Measurements from ENCODE around the gene SRGN.

Gene SRGN

DNA sequence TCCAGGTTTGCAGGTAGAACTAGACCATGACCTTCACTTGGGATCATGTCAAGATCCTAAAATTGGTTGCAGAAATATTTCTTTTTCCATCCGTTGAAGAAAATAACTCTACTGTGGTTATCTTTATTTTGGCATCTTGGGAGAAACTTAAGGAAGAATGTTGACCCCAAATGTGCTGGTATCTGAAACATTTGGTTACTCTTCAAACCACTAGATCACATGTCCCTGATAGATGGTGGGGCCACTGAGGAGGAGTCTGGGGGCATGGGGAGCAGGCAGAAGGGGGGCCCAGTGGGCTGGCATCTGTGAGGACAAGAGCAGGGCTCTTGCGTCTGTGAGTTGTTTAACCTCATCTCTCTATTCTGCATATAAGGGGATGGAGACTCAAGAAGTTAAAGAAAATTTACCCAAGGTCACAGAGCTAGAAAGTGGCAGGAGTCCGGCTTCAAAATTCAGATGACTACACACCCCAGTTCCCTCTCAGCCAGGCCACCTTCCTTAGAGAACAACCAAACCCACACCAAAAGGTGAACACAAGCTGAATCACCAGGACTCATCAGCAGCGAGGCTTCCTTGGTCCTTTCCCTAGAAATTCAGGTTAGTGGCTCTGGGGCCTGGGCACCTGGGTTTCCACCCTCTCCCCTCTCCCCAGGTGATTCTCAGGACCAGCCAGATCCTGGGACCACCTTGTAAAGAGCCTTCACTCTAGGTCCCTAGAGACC is 40.6 kb upstream of the SRGN start:
- TF ChIP-seq NFIC (IDR thresholded peaks at IDR 0.05), result no peak
- no peak for TF ChIP-seq CEBPB (IDR thresholded peaks at IDR 0.05)
- TF ChIP-seq ZBTB7A (IDR thresholded peaks at IDR 0.05; ENCODE audit: low read depth), result no peak
- no peak for TF ChIP-seq EGR1 (IDR thresholded peaks at IDR 0.05)
- TF ChIP-seq RAD21 (IDR thresholded peaks at IDR 0.05; ENCODE audit: low read depth), result no peak
- TF ChIP-seq TCF12 (IDR thresholded peaks at IDR 0.05; ENCODE audit: low read depth), result no peak

DNA sequence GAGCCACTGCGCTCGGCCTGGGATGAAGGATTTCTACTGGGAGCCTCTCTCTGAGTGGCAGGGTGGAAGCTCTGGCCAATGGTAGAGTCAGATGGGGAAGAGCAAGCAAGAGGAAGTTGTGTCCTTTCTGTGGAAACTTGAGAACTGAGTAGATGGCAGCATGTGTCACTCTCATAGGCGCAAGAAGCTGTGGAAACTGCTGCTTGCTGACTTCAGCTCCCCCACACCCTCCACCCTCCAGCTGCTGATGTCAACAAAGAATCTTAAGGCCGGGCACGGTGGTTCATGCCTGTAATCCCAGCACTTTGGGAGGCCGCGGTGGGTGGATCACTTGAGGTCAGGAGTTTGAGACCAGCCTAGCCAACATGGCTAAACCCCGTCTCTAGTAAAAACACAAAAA is 39.8 kb upstream of the SRGN start:
- no peak for TF ChIP-seq CREB1 (IDR thresholded peaks at IDR 0.05; ENCODE audit: low read depth)
- no peak for TF ChIP-seq TEAD4 (IDR thresholded peaks at IDR 0.05)
- no peak for TF ChIP-seq EP300 (IDR thresholded peaks at IDR 0.05; ENCODE audit: borderline replicate concordance)
- TF ChIP-seq, protein P1, sequence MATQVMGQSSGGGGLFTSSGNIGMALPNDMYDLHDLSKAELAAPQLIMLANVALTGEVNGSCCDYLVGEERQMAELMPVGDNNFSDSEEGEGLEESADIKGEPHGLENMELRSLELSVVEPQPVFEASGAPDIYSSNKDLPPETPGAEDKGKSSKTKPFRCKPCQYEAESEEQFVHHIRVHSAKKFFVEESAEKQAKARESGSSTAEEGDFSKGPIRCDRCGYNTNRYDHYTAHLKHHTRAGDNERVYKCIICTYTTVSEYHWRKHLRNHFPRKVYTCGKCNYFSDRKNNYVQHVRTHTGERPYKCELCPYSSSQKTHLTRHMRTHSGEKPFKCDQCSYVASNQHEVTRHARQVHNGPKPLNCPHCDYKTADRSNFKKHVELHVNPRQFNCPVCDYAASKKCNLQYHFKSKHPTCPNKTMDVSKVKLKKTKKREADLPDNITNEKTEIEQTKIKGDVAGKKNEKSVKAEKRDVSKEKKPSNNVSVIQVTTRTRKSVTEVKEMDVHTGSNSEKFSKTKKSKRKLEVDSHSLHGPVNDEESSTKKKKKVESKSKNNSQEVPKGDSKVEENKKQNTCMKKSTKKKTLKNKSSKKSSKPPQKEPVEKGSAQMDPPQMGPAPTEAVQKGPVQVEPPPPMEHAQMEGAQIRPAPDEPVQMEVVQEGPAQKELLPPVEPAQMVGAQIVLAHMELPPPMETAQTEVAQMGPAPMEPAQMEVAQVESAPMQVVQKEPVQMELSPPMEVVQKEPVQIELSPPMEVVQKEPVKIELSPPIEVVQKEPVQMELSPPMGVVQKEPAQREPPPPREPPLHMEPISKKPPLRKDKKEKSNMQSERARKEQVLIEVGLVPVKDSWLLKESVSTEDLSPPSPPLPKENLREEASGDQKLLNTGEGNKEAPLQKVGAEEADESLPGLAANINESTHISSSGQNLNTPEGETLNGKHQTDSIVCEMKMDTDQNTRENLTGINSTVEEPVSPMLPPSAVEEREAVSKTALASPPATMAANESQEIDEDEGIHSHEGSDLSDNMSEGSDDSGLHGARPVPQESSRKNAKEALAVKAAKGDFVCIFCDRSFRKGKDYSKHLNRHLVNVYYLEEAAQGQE (IDR thresholded peaks at IDR 0.05; ENCODE audit: low read depth), result no peak
- no peak for TF ChIP-seq RAD21 (IDR thresholded peaks at IDR 0.05; ENCODE audit: low read depth)
- TF ChIP-seq, protein P2, sequence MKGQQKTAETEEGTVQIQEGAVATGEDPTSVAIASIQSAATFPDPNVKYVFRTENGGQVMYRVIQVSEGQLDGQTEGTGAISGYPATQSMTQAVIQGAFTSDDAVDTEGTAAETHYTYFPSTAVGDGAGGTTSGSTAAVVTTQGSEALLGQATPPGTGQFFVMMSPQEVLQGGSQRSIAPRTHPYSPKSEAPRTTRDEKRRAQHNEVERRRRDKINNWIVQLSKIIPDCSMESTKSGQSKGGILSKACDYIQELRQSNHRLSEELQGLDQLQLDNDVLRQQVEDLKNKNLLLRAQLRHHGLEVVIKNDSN (IDR thresholded peaks at IDR 0.05), result no peak
- TF ChIP-seq CEBPB (IDR thresholded peaks at IDR 0.05), result no peak
- no peak for TF ChIP-seq FOXM1 (IDR thresholded peaks at IDR 0.05; ENCODE audit: borderline replicate concordance, low read depth)
- no peak for TF ChIP-seq YY1 (IDR thresholded peaks at IDR 0.05; ENCODE audit: low read depth)

DNA sequence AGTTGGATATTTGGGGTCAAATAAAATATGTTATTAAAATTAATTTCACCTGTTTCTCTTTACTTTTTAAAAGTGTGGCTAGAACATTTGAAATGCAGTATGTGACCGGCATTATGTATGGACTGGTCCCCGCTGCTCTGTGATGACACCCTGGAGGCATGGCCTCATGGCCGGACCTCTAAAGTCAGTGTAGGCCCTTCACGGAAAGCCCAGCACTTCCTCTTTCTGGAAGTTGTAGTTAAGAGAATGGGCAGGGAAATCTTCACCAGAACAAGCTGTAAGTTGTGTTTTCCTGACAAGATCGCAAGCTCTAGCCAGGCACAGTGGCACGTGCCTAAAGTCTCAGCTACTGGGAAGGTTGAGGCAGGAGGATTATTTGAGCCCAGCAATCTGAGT is 38.3 kb upstream of the SRGN start:
- no peak for TF ChIP-seq YY1 (IDR thresholded peaks at IDR 0.05; ENCODE audit: low read depth)
- TF ChIP-seq EGR1 (IDR thresholded peaks at IDR 0.05), result no peak
- TF ChIP-seq TEAD4 (IDR thresholded peaks at IDR 0.05), result no peak
- TF ChIP-seq, protein P1 (IDR thresholded peaks at IDR 0.05; ENCODE audit: low read depth), result no peak
- TF ChIP-seq, protein P2 (IDR thresholded peaks at IDR 0.05), result no peak
- no peak for TF ChIP-seq NFIC (IDR thresholded peaks at IDR 0.05)
- TF ChIP-seq ZBTB7A (IDR thresholded peaks at IDR 0.05; ENCODE audit: low read depth), result no peak
- no peak for TF ChIP-seq TCF12 (IDR thresholded peaks at IDR 0.05; ENCODE audit: low read depth)
- TF ChIP-seq, protein P3, sequence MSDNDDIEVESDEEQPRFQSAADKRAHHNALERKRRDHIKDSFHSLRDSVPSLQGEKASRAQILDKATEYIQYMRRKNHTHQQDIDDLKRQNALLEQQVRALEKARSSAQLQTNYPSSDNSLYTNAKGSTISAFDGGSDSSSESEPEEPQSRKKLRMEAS (IDR thresholded peaks at IDR 0.05), result no peak
- no peak for TF ChIP-seq CREB1 (IDR thresholded peaks at IDR 0.05; ENCODE audit: low read depth)
- no peak for TF ChIP-seq RAD21 (IDR thresholded peaks at IDR 0.05; ENCODE audit: low read depth)
- no peak for TF ChIP-seq CEBPB (IDR thresholded peaks at IDR 0.05)

DNA sequence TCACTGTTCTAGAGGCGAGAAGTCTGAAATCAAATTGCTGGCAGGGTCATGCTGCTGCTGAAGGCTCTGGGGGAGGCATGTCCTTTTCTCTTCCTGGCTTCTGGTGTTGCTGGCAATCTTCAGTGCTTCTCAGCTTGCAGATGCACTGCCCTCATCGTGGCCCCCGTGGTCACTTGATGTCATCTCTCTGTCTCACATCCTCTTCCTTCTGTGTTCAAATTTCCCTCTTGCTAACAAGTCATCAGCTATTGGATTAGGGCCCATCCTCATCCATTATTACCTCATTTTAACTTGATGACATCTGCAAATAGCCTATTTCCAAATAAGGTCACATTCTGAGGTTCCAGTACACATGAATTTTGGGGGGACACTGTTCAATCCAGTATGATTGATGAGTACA is 36.6 kb upstream of the SRGN start:
- no peak for TF ChIP-seq CEBPB (IDR thresholded peaks at IDR 0.05)
- no peak for TF ChIP-seq YY1 (IDR thresholded peaks at IDR 0.05; ENCODE audit: low read depth)
- TF ChIP-seq CREB1 (IDR thresholded peaks at IDR 0.05; ENCODE audit: low read depth), result no peak
- TF ChIP-seq, protein P2 (IDR thresholded peaks at IDR 0.05), result no peak
- TF ChIP-seq TCF12 (IDR thresholded peaks at IDR 0.05; ENCODE audit: low read depth), result no peak
- no peak for TF ChIP-seq NFIC (IDR thresholded peaks at IDR 0.05)
- TF ChIP-seq ZBTB7A (IDR thresholded peaks at IDR 0.05; ENCODE audit: low read depth), result no peak
- no peak for TF ChIP-seq FOXM1 (IDR thresholded peaks at IDR 0.05; ENCODE audit: borderline replicate concordance, low read depth)
- TF ChIP-seq RAD21 (IDR thresholded peaks at IDR 0.05; ENCODE audit: low read depth), result no peak
- TF ChIP-seq, protein P1 (IDR thresholded peaks at IDR 0.05; ENCODE audit: low read depth), result no peak
- no peak for TF ChIP-seq EP300 (IDR thresholded peaks at IDR 0.05; ENCODE audit: borderline replicate concordance)
- TF ChIP-seq TEAD4 (IDR thresholded peaks at IDR 0.05), result no peak
- no peak for TF ChIP-seq TAF1 (IDR thresholded peaks at IDR 0.05; ENCODE audit: low read depth)
- TF ChIP-seq EGR1 (IDR thresholded peaks at IDR 0.05), result no peak
- TF ChIP-seq, protein P3 (IDR thresholded peaks at IDR 0.05), result no peak
